HepG2 (cell line): ENCODE measurements around the gene SPOPL. TPM values are rescaled to one million over a fixed set of nuclear protein-coding genes. Genes with fewer than 3 reads are reported as not detected.
A peak's percentile ranks its signal among the peaks of the same experiment; 100 is the strongest.

Source experiments
- GABPB1 ChIP-seq: IDR thresholded peaks from 2 replicates; pipeline ENCODE4 v1.6.1; 2016; ENCODE audit warnings: mild to moderate bottlenecking, missing genetic modification reagents, moderate library complexity, missing compliant biosample characterization
- HMG20A ChIP-seq: IDR thresholded peaks from 2 replicates; pipeline ENCODE4 v1.6.1; 2016; ENCODE audit warnings: borderline replicate concordance
- ISL2 ChIP-seq: sonication (generic); formaldehyde crosslinking; IDR thresholded peaks from 2 replicates; pipeline ENCODE4 v1.5.0; 2020; ENCODE audit warnings: missing genetic modification reagents
- KDM3A ChIP-seq: IDR thresholded peaks from 2 replicates; pipeline ENCODE4 v1.6.1; 2018; ENCODE audit warnings: low read depth, missing compliant biosample characterization
- KDM5B ChIP-seq: sonication (generic); formaldehyde crosslinking; IDR thresholded peaks from 2 replicates; pipeline ENCODE4 v1.4.0; 2020; ENCODE audit warnings: missing genetic modification reagents, mild to moderate bottlenecking, borderline replicate concordance
- KLF16 ChIP-seq, 2 experiments: sonication (generic) in 1 of 2; formaldehyde crosslinking in 1 of 2; IDR thresholded peaks; 2 replicates each; pipeline versions ENCODE4 v1.6.1 to v1.8.0; 2016 to 2023; ENCODE audit warnings: missing genetic modification reagents in 2 of 2, missing compliant biosample characterization in 1 of 2
- MBD4 ChIP-seq: IDR thresholded peaks from 2 replicates; pipeline ENCODE4 v1.6.1; 2012; ENCODE audit warnings: low read length, inconsistent platforms, borderline replicate concordance
- RORA ChIP-seq: sonication (generic); formaldehyde crosslinking; IDR thresholded peaks from 2 replicates; pipeline ENCODE4 v1.5.0; 2020; ENCODE audit warnings: mild to moderate bottlenecking, missing genetic modification reagents, moderate library complexity
- YEATS2 ChIP-seq: sonication (generic); formaldehyde crosslinking; IDR thresholded peaks from 2 replicates; pipeline ENCODE4 v1.4.0; 2020; ENCODE audit warnings: missing genetic modification reagents, borderline replicate concordance
- ZBTB7B ChIP-seq: sonication (generic); formaldehyde crosslinking; IDR thresholded peaks from 2 replicates; pipeline ENCODE4 v1.4.0; 2020; ENCODE audit warnings: missing genetic modification reagents
- ZKSCAN5 ChIP-seq: sonication (generic); formaldehyde crosslinking; IDR thresholded peaks from 2 replicates; pipeline ENCODE4 v1.5.1; 2020; ENCODE audit warnings: mild to moderate bottlenecking, missing genetic modification reagents
- ZNF256 ChIP-seq: sonication (generic); formaldehyde crosslinking; conservative IDR thresholded peaks from 2 replicates; pipeline ENCODE4 v1.4.0; 2020; ENCODE audit warnings: missing genetic modification reagents
- ZNF263 ChIP-seq: sonication (generic); formaldehyde crosslinking; IDR thresholded peaks from 2 replicates; pipeline ENCODE4 v1.4.0; 2020; ENCODE audit warnings: missing genetic modification reagents
- ZNF264 ChIP-seq: sonication (generic); formaldehyde crosslinking; IDR thresholded peaks from 2 replicates; pipeline ENCODE4 v1.4.0; 2020; ENCODE audit warnings: missing genetic modification reagents
- ZNF350 ChIP-seq: sonication (generic); formaldehyde crosslinking; IDR thresholded peaks from 2 replicates; pipeline ENCODE4 v1.4.0; 2020; ENCODE audit warnings: mild to moderate bottlenecking, low read depth, missing genetic modification reagents, borderline replicate concordance
- ZNF879 ChIP-seq: sonication (generic); formaldehyde crosslinking; IDR thresholded peaks from 2 replicates; pipeline ENCODE4 v1.8.1; 2023; ENCODE audit warnings: missing genetic modification reagents
- polyA plus RNA-seq, 8 experiments: library from polyadenylated mRNA; depleted of rRNA in 3 of 8; stranded (reverse) in 7 of 8; unstranded in 1 of 8; fragments of >200 nt; fragmentation: Illumina TruSeq in 4 of 8; extraction: Trizol in 4 of 8; gene quantifications; 2 replicates each; pipeline versions ENCODE4 v1.2.1 to v1.2.3, GENCODE V29; 2011 to 2016; ENCODE audit warnings: low read depth in 4 of 8, missing spikeins in 1 of 8, mixed read lengths in 1 of 8; ENCODE audit not compliant: insufficient read depth in 1 of 8
- total RNA-seq, 5 experiments: library from RNA; depleted of rRNA; stranded (reverse); fragments of >200 nt; fragmentation: Illumina TruSeq; extraction: Trizol; gene quantifications; 2 replicates each; pipeline ENCODE4 v1.2.3, GENCODE V29; 2016; ENCODE audit warnings: low read depth in 1 of 5
- TF ChIP-seq, protein P1 (sequence below): sonication (generic); formaldehyde crosslinking; IDR thresholded peaks from 2 replicates; pipeline ENCODE4 v1.4.0; 2020; ENCODE audit warnings: mild to moderate bottlenecking, missing genetic modification reagents
- TF ChIP-seq, protein P2 (sequence below): IDR thresholded peaks from 2 replicates; pipeline ENCODE4 v1.6.1; 2012; ENCODE audit warnings: low read depth, low read length, improper control_type of control experiment
- TF ChIP-seq, protein P3 (sequence below): sonication (generic); formaldehyde crosslinking; IDR thresholded peaks from 2 replicates; pipeline ENCODE4 v1.4.0; 2020; ENCODE audit warnings: mild to moderate bottlenecking, missing genetic modification reagents

SPOPL gene
- total and polyA plus RNA-seq, 2 of the 13 experiments (the other 11 are each of a cell fraction or from before 2014, with no cell fraction given), result 12.6 to 51.6 TPM

DNA sequence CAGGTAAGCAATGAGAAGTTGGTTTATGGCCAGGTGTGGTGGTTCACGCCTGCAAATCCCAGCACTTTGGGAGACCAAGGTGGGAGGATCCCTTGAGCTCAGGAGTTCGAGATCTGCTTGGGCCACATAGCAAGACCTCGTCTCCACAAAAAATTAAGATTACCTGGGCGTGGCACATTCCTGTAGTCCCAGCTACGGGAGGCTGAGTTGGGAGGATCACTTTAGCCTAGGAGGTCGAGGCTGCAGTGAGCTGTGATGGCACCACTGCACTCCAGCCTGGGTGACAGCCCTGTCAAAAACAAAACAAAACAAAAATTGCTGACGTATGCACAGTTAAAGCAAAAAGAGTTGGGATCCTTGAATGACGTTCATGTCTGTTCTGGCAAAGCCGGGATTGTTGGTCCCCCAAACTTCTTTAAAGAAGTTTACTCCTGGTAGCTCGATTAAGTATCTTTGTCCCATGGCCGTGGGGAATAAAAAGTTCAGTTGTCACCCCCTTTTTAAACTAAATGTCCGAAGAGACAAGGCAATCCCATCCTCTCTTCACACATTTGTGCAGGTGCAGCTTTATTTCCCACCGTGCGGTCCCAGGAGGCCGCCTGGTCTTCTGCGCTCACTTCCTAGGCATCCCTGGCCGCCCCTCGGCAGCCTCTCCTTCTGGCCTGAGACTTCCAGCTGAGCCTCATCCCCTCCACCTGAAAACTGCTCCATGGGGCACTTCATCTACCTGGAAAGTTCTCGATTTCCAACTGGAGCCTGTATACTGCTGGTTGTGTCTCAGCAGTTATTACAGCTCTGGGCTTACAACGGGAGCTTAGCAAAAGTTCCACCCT lies 762 bp upstream of the SPOPL start (continued):
- TF ChIP-seq, protein P1, sequence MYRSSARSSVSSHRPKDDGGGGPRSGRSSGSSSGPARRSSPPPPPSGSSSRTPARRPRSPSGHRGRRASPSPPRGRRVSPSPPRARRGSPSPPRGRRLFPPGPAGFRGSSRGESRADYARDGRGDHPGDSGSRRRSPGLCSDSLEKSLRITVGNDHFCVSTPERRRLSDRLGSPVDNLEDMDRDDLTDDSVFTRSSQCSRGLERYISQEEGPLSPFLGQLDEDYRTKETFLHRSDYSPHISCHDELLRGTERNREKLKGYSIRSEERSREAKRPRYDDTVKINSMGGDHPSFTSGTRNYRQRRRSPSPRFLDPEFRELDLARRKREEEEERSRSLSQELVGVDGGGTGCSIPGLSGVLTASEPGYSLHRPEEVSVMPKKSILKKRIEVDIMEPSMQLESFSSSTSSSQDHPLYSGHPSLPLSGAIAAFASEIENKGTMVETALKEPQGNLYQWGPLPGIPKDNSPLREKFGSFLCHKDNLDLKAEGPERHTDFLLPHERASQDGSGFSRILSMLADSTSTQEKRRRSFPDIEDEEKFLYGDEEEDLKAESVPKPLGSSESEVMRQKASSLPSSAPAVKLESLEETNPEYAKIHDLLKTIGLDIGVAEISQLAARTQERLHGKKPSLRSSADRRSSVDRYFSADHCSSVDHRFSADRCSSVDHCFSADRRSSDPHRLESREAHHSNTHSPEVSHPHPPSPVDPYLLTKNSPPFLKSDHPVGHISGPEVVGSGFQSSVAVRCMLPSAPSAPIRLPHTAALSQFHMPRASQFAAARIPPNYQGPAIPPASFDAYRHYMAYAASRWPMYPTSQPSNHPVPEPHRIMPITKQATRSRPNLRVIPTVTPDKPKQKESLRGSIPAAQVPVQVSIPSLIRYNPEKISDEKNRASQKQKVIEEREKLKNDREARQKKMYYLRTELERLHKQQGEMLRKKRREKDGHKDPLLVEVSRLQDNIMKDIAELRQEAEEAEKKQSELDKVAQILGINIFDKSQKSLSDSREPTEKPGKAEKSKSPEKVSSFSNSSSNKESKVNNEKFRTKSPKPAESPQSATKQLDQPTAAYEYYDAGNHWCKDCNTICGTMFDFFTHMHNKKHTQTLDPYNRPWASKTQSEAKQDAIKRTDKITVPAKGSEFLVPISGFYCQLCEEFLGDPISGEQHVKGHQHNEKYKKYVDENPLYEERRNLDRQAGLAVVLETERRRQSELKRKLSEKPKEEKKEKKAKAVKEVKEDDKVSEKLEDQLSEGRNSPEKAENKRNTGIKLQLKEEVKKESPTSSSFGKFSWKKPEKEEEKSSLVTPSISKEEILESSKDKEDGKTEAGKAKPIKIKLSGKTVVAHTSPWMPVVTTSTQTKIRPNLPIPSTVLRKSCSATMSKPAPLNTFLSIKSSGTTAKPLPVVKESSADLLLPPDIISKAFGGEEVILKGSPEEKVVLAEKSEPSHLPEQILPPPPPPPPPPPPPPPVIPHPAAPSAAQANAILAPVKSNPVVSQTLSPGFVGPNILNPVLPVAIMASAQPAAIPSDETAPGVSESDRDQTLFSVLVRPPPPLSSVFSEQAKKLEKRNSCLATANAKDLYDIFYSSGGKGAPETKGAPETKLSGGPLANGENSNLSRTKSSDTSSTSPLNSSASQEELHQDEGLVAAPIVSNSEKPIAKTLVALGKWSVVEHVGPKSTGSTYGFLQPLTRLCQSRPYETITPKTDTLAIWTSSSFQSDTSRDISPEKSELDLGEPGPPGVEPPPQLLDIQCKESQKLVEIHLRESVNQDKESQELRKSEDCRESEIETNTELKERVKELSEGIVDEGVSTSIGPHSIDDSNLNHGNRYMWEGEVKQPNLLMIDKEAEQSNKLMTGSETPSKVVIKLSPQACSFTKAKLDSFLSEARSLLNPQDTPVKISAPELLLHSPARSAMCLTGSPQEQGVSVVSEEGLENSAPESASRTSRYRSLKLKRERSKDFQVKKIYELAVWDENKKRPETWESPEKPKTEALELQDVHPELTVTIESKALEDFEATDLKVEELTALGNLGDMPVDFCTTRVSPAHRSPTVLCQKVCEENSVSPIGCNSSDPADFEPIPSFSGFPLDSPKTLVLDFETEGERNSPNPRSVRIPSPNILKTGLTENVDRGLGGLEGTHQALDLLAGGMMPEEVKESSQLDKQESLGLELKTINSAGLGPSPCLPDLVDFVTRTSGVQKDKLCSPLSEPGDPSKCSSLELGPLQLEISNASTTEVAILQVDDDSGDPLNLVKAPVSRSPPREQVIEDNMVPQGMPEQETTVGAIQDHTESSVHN (CRISPR knock-in tag), result no peak
- TF ChIP-seq RORA (CRISPR knock-in tag), result no peak
- TF ChIP-seq ZNF879 (CRISPR knock-in tag), result no peak
- TF ChIP-seq ZNF350 (CRISPR knock-in tag), result 0 out of 2 replicates have a peak, but pooled peaks have one; percentile 38
- TF ChIP-seq, protein P2, sequence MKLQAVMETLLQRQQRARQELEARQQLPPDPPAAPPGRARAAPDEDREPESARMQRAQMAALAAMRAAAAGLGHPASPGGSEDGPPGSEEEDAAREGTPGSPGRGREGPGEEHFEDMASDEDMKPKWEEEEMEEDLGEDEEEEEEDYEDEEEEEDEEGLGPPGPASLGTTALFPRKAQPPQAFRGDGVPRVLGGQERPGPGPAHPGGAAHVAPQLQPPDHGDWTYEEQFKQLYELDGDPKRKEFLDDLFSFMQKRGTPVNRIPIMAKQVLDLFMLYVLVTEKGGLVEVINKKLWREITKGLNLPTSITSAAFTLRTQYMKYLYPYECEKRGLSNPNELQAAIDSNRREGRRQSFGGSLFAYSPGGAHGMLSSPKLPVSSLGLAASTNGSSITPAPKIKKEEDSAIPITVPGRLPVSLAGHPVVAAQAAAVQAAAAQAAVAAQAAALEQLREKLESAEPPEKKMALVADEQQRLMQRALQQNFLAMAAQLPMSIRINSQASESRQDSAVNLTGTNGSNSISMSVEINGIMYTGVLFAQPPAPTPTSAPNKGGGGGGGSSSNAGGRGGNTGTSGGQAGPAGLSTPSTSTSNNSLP, result no peak
- TF ChIP-seq, protein P3, sequence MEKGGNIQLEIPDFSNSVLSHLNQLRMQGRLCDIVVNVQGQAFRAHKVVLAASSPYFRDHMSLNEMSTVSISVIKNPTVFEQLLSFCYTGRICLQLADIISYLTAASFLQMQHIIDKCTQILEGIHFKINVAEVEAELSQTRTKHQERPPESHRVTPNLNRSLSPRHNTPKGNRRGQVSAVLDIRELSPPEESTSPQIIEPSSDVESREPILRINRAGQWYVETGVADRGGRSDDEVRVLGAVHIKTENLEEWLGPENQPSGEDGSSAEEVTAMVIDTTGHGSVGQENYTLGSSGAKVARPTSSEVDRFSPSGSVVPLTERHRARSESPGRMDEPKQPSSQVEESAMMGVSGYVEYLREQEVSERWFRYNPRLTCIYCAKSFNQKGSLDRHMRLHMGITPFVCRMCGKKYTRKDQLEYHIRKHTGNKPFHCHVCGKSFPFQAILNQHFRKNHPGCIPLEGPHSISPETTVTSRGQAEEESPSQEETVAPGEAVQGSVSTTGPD (CRISPR knock-in tag), result peak; percentile 84
- no peak for TF ChIP-seq GABPB1
- no peak for TF ChIP-seq ZNF264 (CRISPR knock-in tag)
- peak; percentile 25; the same call in 1 of the 2 replicates for TF ChIP-seq ISL2
- no peak for TF ChIP-seq ZKSCAN5 (CRISPR knock-in tag)
- TF ChIP-seq ZNF256 (CRISPR knock-in tag), result peak; percentile 76
- TF ChIP-seq KLF16 (CRISPR knock-in tag; IDR thresholded peaks at IDR 0.05), result 0 out of 4 replicates have a peak, but pooled peaks of 1 of the 2 experiments have one; percentile 9
- 0 out of 2 replicates have a peak, but pooled peaks have one; percentile 49 for TF ChIP-seq KDM5B
- TF ChIP-seq ZBTB7B (CRISPR knock-in tag), result no peak
- TF ChIP-seq ZNF263 (CRISPR knock-in tag), result no peak
- TF ChIP-seq KDM3A (CRISPR knock-in tag), result no peak
- no peak for TF ChIP-seq HMG20A
- TF ChIP-seq MBD4, result no peak
- TF ChIP-seq YEATS2 (CRISPR knock-in tag), result no peak
